Motor neuron (in vitro differentiated cells): ENCODE results near the gene CC2D1B. TPM values are rescaled to one million over a fixed set of nuclear protein-coding genes. Genes with fewer than 3 reads are reported as not detected.

Source experiments
- ATAC-seq, 8 experiments: fragments of 200-7000 bp; cut with Tn5 transposase; replicated peaks in 6 of 8; 2 replicates each; pipeline ENCODE4 v1.8.0; 2021; ENCODE audit warnings: mild to moderate bottlenecking in 8 of 8, moderate library complexity in 8 of 8
- H3K27ac ChIP-seq, 2 donors: fragments of 250-450 bp; sonication (Bioruptor Pico); 2 replicates each; pipeline ENCODE4 v1.9.0; 2021; ENCODE audit warnings: antibody characterized with exemption in 2 of 2, mild to moderate bottlenecking in 2 of 2, moderate library complexity in 1 of 2
- H3K4me1 ChIP-seq, 2 donors: fragments of 250-450 bp; sonication (Bioruptor Pico); replicated peaks in 1 of 2; 2 replicates each; pipeline ENCODE4 v1.6.1; 2021; ENCODE audit warnings: antibody characterized with exemption in 2 of 2, mild to moderate bottlenecking in 2 of 2, moderate library complexity in 1 of 2
- H3K4me3 ChIP-seq, 5 donors: fragments of 250-450 bp; sonication (Bioruptor Pico); 2 replicates each; pipeline ENCODE4 v1.9.0; 2021; ENCODE audit warnings: antibody characterized with exemption in 5 of 5, mild to moderate bottlenecking in 5 of 5, moderate library complexity in 4 of 5
- WGBS, 10 experiments: fragments of 450-650 bp; shearing (Covaris generic); methylation state at CpG; one replicate each; pipeline ENCODE4 v1.0.0; 2022; 5-methylcytosine and 5-hydroxymethylcytosine counted together
- in situ Hi-C, 9 experiments: fragments of 400-800 bp; cut with MboI; loops; one replicate each; pipeline ENCODE4 v1.15.0; 2021; ENCODE audit warnings: low sequenced_read_pairs in 9 of 9, low pct_unique_long_range_greater_than_20kb in 2 of 9; ENCODE audit not compliant: unreplicated experiment in 9 of 9
- total RNA-seq, 8 experiments: library from RNA; unstranded; fragments of 300-600 nt; gene quantifications; 2 replicates each; pipeline versions ENCODE4 v1.2.3 to v1.2.4, GENCODE V29; 2022

CC2D1B gene
- total RNA-seq = 10 to 100 TPM; 13.8 to 25.8 (median 18.6) TPM

GRCh38 chr1:52365746-52366516 lies at the start of gene CC2D1B:
Gene CC2D1B (minus strand): TSS chr1:52366205. CDS start chr1:52364620, 1,585 bp downstream.
- 0 to 3% (median 1%) methylated on average over 4 to 12 of the region's 92 CpGs; no CpG with 5 or more reads in 6 of the 10 experiments for WGBS, 10 experiments
- Histone ChIP-seq H3K27ac (peak within 1 kb of the TSS; percentile 84 to 89), H3K4me3 (peak within 1 kb of the TSS; percentile 75 to 98 (median 90)), H3K4me1 (peaks cover 13 to 16% of the 10 kb centered on the region in 2 donors)
- peak; percentile 85 to 95 (median 92) for ATAC-seq
- in situ Hi-C loops = no loop called here

GRCh38 chr1:52414942-52415341 lies 48.9 kb upstream of the CC2D1B start:
- Histone ChIP-seq H3K4me1 (no peaks in the 10 kb centered on the region), H3K27ac (no peak overlapping the region), H3K4me3 (no peak overlapping the region)
- in situ Hi-C loops = no loop called here
- no peak for ATAC-seq

- ATAC-seq = no peak
- in situ Hi-C loops = no loop called here
These were observed 47.5 kb upstream of the CC2D1B start for GRCh38 chr1:52413410-52413989.

GRCh38 chr1:52404975-52405338 lies 39.0 kb upstream of the CC2D1B start:
- WGBS, 10 experiments = 0 to 7% (median 1%) methylated on average over 1 to 8 of the region's 8 CpGs; no CpG with 5 or more reads in 1 of the 10 experiments
- Histone ChIP-seq H3K27ac (peak overlapping the region; percentile 82 to 96), H3K4me3 (peak overlapping the region; percentile 70 to 95 (median 91)), H3K4me1 (peaks cover 6 to 13% of the 10 kb centered on the region in 2 donors)
- in situ Hi-C loops = no loop called here
- no peak for ATAC-seq

More at GRCh38 chr1:52413410-52413989, 47.5 kb upstream of the CC2D1B start:
- Histone ChIP-seq H3K4me3 (no peak overlapping the region), H3K4me1 (no peaks in the 10 kb centered on the region), H3K27ac (no peak overlapping the region)
- WGBS, 10 experiments = 88 to 100% (median 95%) methylated on average over 1 to 10 of the region's 10 CpGs; no CpG with 5 or more reads in 4 of the 10 experiments

- peak within 1 kb of the TSS; percentile 82 to 96 for H3K27ac ChIP-seq
- 0 to 1% (median 1%) methylated on average over 4 to 51 of the region's 57 CpGs; no CpG with 5 or more reads in 1 of the 10 experiments for WGBS, 10 experiments
- ATAC-seq = peak; percentile 92 to 98 (median 96)
- in situ Hi-C loops = no loop called here
- peak within 1 kb of the TSS; percentile 70 to 95 (median 91) for H3K4me3 ChIP-seq
- H3K4me1 ChIP-seq = peaks cover 6 to 13% of the 10 kb centered on the region in 2 donors
These were observed 38.3 kb upstream of the CC2D1B start, which contains the start of the genes ORC1 and PRPF38A for GRCh38 chr1:52404116-52404974. Gene ORC1 (minus strand): TSS chr1:52404423. CDS start chr1:52402223, 2,200 bp downstream. Gene PRPF38A (plus strand): TSS chr1:52404602. CDS start chr1:52404750, 148 bp downstream.

GRCh38 chr1:52403566-52404115 lies 37.6 kb upstream of the CC2D1B start:
- H3K4me3 ChIP-seq = peak overlapping the region; percentile 70 to 95 (median 91)
- peaks cover 6 to 13% of the 10 kb centered on the region in 2 donors for H3K4me1 ChIP-seq
- WGBS, 10 experiments = 0 to 20% (median 0%) methylated on average over 2 to 16 of the region's 16 CpGs
- peak overlapping the region in 1 of 2 donors; percentile 5 for H3K27ac ChIP-seq
- peak in 7 of 8 experiments; percentile 29 to 45 (median 36) for ATAC-seq
- in situ Hi-C loops = no loop called here

- no peak for ATAC-seq
- 17 to 68% (median 50%) methylated on average over 1 to 3 of the region's 3 CpGs; no CpG with 5 or more reads in 1 of the 10 experiments for WGBS, 10 experiments
- peaks cover 6 to 13% of the 10 kb centered on the region in 2 donors for H3K4me1 ChIP-seq
- H3K27ac ChIP-seq = no peak overlapping the region
- in situ Hi-C loops = no loop called here
- H3K4me3 ChIP-seq = no peak overlapping the region
These were observed 36.8 kb upstream of the CC2D1B start for GRCh38 chr1:52402860-52403240.

- in situ Hi-C loops = no loop called here
- H3K4me1 ChIP-seq = peaks cover 3 to 6% of the 10 kb centered on the region in 2 donors
- no peak for ATAC-seq
- H3K4me3 ChIP-seq = no peak overlapping the region
- H3K27ac ChIP-seq = no peak overlapping the region
- WGBS, 10 experiments = 91 to 100% (median 95%) methylated on average over 4 to 6 of the region's 6 CpGs; no CpG with 5 or more reads in 2 of the 10 experiments
These were observed 34.1 kb upstream of the CC2D1B start for GRCh38 chr1:52400131-52400530.

GRCh38 chr1:52399629-52400028 lies 33.6 kb upstream of the CC2D1B start:
- peaks cover 3 to 6% of the 10 kb centered on the region in 2 donors for H3K4me1 ChIP-seq
- no peak for ATAC-seq
- no peak overlapping the region for H3K4me3 ChIP-seq
- no peak overlapping the region for H3K27ac ChIP-seq
- in situ Hi-C loops = no loop called here
- WGBS, 10 experiments = 89 to 100% (median 95%) methylated on average over 3 of the region's 3 CpGs; no CpG with 5 or more reads in 3 of the 10 experiments

- Histone ChIP-seq H3K4me3 (no peak overlapping the region), H3K4me1 (no peaks in the 10 kb centered on the region), H3K27ac (no peak overlapping the region)
- ATAC-seq = no peak
- 81 to 100% (median 93%) methylated on average over 2 to 5 of the region's 5 CpGs; no CpG with 5 or more reads in 2 of the 10 experiments for WGBS, 10 experiments
- in situ Hi-C loops = no loop called here
These were observed 27.2 kb upstream of the CC2D1B start for GRCh38 chr1:52393174-52393573.

- WGBS, 10 experiments = 78 to 100% (median 100%) methylated on average over 1 to 5 of the region's 5 CpGs; no CpG with 5 or more reads in 1 of the 10 experiments
- Histone ChIP-seq H3K4me1 (no peaks in the 10 kb centered on the region), H3K27ac (no peak overlapping the region), H3K4me3 (no peak overlapping the region)
- in situ Hi-C loops = no loop called here
- ATAC-seq = no peak
These were observed 20.5 kb upstream of the CC2D1B start for GRCh38 chr1:52386458-52386857.

- no peak overlapping the region for H3K4me3 ChIP-seq
- H3K27ac ChIP-seq = no peak overlapping the region
- no peak for ATAC-seq
- no peaks in the 10 kb centered on the region for H3K4me1 ChIP-seq
- in situ Hi-C loops = no loop called here
- WGBS, 10 experiments = 90 to 100% (median 98%) methylated on average over 1 to 3 of the region's 3 CpGs; no CpG with 5 or more reads in 4 of the 10 experiments
These were observed 19.4 kb upstream of the CC2D1B start for GRCh38 chr1:52385376-52385775.
